Spleen (tissue), 7 donors: ENCODE measurements around the gene ZNF189.

Experiments
- POLR2A ChIP-seq, 3 donors: fragments of 450-650 bp; IDR thresholded peaks; one replicate each; pipeline ENCODE4 v1.5.1; 2017; ENCODE audit warnings: antibody characterized with exemption in 3 of 3, mild to moderate bottlenecking in 1 of 3
- TF ChIP-seq, protein P1 (sequence below), 11 experiments: fragments of 200-600 bp in 7 of 11; fragments of 450-650 bp in 4 of 11; sonication (generic) in 4 of 11; IDR thresholded peaks in 8 of 11; conservative IDR thresholded peaks in 3 of 11; 1 replicate in 7 of 11; 2 replicates in 4 of 11; pipeline versions ENCODE4 v1.4.0 to v1.8.0; 2016 to 2021; ENCODE audit warnings: antibody characterized with exemption in 11 of 11, inconsistent platforms in 4 of 11, mild to moderate bottlenecking in 1 of 11
- donor health status: DM: no; HTN: no; CAD: no; lungs with moderate emphysema.
- donor health status: DM: no; HTN: no; CAD: no.
- donor health status: DM: no; HTN: no; CAD: no.

DNA sequence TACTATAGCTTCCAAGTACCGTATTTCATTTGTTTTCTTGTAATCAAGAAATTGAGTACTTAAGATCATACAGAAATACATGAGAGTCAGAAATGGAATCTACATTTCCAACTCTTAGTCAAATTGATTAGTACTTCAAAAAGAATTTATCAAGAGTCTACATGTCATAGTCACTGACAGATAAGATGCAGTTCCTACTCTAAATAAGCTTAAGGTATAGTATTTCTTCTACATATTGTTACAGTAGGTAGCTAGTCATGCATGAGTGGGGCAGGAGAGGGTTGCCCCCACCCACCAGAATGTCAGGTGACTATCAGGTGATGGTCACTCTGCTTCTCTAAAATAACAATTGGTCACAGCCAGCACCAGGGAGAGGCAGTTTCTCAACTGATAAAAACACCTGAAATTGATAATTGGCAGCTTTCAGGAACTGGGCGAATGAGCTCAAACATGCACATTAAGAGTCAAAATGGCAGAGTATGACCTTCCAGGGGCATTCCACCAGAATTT, 16.8 kb upstream of the ZNF189 start:
- TF ChIP-seq, protein P1, sequence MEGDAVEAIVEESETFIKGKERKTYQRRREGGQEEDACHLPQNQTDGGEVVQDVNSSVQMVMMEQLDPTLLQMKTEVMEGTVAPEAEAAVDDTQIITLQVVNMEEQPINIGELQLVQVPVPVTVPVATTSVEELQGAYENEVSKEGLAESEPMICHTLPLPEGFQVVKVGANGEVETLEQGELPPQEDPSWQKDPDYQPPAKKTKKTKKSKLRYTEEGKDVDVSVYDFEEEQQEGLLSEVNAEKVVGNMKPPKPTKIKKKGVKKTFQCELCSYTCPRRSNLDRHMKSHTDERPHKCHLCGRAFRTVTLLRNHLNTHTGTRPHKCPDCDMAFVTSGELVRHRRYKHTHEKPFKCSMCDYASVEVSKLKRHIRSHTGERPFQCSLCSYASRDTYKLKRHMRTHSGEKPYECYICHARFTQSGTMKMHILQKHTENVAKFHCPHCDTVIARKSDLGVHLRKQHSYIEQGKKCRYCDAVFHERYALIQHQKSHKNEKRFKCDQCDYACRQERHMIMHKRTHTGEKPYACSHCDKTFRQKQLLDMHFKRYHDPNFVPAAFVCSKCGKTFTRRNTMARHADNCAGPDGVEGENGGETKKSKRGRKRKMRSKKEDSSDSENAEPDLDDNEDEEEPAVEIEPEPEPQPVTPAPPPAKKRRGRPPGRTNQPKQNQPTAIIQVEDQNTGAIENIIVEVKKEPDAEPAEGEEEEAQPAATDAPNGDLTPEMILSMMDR (IDR thresholded peaks at IDR 0.05 in 8 of 11, conservative IDR thresholded peaks at IDR 0.05 in 3 of 11) = no peak
- TF ChIP-seq POLR2A (IDR thresholded peaks at IDR 0.05) = no peak
